GM19438 (cell line): ENCODE results near the gene PDE3A.
"Not testable (repeated sequence)": the region's sequence is repeated elsewhere in the genome, so short reads cannot be mapped to it uniquely, and the experiment has no call there.

Experiments
- ATAC-seq: cut with Tn5 transposase; IDR thresholded peaks from one replicate; pipeline ENCODE4 v1.9.1; 2021; ENCODE audit warnings: low read depth; ENCODE audit not compliant: unreplicated experiment

PDE3A gene

DNA sequence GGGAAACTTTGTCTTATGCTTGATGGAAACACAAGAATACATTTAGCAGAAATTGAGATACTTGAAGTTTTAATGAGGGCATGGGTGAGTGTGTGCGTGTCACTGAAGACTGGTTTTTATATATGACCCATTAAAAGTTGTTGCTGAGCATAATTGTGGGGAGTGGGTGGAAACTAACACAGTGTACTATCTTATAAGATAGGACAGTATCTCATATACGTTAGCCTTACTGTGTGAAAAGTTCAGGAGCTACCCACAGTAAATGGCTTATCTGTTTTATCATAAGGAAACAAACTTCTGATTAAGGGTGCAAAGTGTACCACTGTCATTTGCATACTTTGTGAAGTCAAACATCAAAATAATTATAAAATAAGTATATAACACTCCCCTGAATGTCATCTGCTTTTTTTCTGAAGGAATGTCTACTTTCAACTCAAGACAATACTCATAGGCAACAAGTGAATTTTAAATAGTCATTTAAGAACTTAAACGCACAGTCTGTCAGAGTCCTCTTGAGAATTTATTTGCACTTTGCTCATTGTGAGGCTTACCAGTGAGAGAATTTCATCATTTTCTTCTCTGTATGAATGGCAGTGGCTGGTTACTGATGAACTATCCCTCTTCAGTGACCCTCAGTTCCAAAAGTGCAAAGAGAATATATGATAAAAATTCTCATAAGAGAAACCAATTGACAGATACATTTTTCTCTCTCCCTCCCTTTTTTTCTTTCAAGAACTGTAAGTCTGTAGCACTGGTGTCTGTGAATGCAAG, 4.2 kb downstream of the PDE3A start:
- ATAC-seq, result no peak

- ATAC-seq, result no peak
These were observed 6.5 kb downstream of the PDE3A start for GRCh38 chr12:20374795-20375194.

- ATAC-seq, result no peak
These were observed 7.2 kb downstream of the PDE3A start for GRCh38 chr12:20375560-20375959.

DNA sequence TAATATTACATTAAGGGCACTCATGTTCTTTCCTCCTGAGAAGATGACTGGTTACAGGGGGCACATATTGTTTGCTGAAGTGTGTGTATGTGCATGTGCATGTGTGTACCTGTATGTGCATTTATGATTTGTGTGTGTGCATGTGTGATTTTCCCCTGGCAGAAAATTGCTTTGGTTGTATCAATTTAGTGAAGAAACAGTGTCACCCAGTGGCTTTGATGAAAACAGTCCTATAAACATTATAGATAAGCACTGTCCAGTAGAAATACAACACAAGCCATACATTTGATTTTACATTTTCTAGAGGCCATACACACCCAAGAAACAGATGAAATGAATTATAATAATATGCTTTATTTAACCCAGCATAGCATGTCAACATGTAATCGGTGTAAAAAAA, 8.6 kb downstream of the PDE3A start:
- no peak for ATAC-seq

DNA sequence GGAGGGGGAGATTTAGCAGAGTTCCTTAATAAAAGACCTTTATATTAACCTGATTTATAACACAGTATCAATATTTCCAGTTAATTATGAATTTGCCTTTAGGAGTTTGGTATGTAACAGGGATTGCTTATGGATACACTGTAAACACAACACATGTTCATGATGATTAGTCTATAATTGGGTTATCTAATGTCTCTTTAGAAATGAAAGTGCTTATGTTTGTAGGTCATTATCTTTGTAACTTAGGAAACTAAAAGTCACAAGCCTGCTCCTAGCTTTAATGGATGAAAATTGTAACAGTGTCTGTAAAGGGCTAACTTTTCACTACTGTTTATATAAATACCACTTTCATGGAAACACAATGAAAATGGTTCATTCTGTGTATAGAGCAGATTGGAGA, 9.4 kb downstream of the PDE3A start:
- no peak for ATAC-seq

DNA sequence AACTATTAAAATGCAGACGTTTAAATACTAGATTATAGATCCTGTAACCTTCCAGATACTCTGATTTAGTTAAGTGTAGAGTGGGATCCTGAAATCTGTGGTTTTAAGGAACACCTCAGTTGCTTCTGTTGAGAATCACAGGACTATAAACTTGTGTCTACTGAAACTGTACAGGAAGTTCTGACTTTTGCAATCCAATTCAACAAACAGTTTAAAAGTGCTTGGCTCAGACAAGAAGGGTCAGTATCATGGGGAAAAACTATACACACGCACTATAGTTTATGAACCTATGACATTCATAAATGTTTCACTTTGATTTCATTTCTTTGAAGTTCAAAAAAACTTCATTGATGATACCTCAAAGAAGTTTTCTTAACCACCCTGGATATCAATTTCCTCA, 13.8 kb downstream of the PDE3A start:
- ATAC-seq, result no peak

DNA sequence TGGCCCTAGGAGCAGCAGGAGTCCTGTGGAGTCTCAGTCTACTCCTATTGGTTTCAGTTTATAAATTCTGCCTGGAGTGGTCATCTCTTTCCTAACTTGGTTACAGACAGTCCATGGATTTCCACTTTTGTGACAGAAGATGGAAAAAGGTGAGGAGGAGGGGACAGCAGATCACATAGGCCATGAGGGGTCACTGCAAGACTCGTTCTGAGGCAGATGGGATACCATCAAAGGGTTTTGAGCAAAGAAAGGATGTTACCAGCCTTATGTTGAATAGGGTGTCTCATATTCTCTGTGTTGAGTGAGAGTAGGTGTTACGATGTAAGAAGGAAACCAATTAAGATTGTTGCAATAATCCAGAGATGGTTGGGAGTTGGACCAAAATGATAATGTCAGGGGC, 15.3 kb downstream of the PDE3A start:
- no peak for ATAC-seq

DNA sequence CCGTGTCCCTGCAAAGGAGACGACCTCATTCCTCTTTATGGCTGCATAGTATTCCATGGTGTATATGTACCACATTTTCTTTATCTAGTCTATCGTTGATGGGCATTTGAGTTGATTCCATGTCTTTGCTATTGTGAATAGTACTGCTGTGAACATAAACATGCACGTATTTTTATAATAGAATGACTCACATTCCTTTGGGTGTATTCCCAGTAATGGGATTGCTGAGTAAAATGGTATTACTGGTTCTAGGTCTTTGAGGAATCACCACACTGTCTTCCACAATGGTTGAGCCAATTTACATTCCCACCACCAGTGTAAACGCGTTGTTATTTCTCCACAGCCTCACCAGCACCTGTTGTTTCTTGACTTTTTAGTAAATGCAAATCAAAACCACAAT, 16.5 kb downstream of the PDE3A start:
- not testable (repeated sequence) for ATAC-seq

GRCh38 chr12:20390846-20391245, 22.5 kb downstream of the PDE3A start:
- ATAC-seq, result no peak

GRCh38 chr12:20392339-20392738, 24.0 kb downstream of the PDE3A start:
- ATAC-seq, result no peak

- no peak for ATAC-seq
These were observed 25.4 kb downstream of the PDE3A start for GRCh38 chr12:20393707-20394106.

DNA sequence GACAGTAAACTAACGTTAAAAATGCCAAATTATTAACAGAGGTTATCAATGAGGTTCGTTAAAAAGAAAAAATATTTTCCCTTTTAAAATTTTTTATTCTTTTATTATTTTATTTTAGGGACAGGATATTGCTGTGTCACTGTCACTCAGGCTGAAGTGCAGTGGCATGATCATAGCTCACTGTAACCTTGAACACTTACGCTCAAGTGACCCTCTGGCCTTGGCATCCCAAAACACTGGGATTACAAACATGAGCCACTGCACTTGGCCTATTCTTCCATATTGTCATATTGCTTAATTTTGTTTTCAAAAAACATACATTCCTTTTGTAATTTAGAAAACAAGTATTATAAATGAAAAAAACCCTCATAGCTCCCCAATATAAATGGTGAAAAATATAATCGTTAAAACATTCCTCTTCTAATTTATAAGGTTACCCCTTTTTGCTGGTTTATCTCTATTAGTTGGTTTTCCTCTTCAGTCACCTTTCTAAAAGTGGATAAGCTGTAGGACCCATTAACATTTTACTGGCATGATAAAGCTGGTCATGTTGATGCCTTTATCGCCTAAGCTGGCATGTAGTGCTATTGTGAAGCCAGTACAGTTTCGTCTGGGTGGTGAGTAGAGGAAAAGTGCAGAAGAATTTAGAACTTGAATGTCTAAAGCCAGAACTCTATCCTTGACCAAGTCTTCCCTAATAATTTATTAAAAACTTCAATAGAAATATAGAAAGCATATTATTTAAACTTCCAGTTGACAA, 27.6 kb downstream of the PDE3A start:
- ATAC-seq, result no peak

GRCh38 chr12:20398686-20399085, 30.3 kb downstream of the PDE3A start:
- ATAC-seq, result no peak

DNA sequence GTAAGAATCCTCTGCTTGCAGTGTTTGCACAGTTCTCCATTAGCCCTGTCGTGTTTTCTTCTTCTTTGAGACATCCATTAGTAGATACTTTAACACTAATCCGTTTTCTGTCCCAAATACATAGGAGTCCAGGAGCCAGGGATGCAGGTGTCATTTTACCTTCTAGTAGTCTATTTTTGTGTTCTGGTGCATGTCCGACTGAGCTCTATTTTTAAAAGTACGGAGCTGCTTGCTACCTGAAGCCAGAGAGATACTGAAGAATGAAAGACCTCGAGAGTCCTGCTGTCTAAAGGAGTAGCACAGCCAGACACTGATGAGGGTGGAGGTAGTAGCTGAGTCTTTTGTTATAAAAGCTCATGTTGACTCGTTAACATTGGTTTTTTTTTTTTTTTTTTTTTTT, 31.7 kb downstream of the PDE3A start:
- ATAC-seq, result no peak

- no peak for ATAC-seq
These were observed 34.9 kb downstream of the PDE3A start for GRCh38 chr12:20403230-20403629.

DNA sequence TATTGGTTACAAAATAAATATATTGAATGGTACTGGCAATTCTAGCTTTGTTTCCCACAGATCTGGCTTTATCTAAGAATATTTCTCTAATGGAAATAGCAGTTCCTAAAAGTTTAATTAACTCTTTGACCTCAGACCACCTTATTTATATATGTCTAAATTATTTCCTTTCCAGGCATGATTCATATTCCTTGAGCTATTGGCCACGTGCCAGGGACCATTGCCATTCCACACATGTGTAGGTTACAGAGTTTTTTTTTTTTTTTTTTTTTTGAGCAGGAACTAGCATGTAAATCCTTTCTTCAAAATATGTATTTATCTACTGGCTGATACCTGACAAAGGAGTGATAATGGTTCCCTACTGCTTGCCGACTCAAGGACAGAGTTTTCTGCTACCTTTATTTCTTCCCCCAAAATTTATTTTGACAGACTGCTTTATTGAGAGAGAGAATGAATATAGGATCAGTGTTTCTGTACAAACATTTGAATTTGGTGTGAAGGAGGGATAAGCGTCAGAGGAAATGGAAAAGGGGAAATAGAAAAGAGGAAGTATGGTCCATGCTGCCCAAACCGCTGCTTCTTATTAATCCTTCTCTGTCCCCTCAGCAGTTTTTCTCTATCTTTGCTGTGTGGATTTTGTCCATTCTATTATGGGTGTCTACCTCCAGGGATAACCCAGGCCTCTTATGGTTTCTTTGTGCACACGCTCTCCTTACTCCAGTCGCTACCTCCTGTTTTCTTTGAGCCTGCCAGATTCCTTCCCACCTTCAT, 36.4 kb downstream of the PDE3A start:
- ATAC-seq, result no peak

GRCh38 chr12:20409607-20410377, 41.5 kb downstream of the PDE3A start:
- ATAC-seq, result no peak

- no peak for ATAC-seq
These were observed 42.4 kb downstream of the PDE3A start for GRCh38 chr12:20410734-20411133.

DNA sequence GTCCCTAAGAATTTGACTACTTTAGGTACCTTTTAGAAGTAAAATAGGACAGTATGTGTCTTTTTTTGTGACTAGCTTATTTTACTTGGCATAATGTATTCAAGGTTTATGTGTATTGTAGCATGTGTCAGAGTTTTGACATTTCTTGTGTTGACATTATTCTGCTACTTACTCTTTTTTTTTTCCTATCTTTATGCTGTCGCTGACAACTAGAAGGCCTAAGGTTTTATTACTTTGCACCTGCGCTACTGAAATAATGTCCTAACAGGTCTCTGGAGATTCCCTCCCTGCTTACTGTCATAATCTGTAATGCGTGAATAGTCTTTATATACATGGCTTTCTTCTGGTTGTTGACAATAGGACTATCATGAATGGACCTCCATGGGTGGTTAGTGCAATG, 43.0 kb downstream of the PDE3A start:
- ATAC-seq, result no peak

GRCh38 chr12:20415028-20415427, 46.7 kb downstream of the PDE3A start:
- no peak for ATAC-seq

- ATAC-seq, result no peak
These were observed 47.3 kb downstream of the PDE3A start for GRCh38 chr12:20415641-20416040.
